Endothelial cell of umbilical vein (primary cell): Measurements from ENCODE around the gene CCDC93. TPM values are rescaled to one million over a fixed set of nuclear protein-coding genes. Genes with fewer than 3 reads are reported as not detected.

Experiments used
- BruUV-seq: library from RNA; stranded (reverse); fragments of 400-500 nt; replicated peaks from 2 replicates; lab custom pipeline; 2021; lab: Mats Ljungman, UMichigan
- CTCF ChIA-PET: fragments of 300-600, 350-600 bp; sonication (Branson Sonifier 250); formaldehyde crosslinking; loops from one replicate; lab custom pipeline; 2021; ENCODE audit warnings: antibody characterized with exemption, inconsistent platforms; lab: Charles Lee
- POLR2A ChIA-PET: fragments of 300-600, 350-600 bp; sonication (Branson Sonifier 250); formaldehyde crosslinking; loops from one replicate; lab custom pipeline; 2021; ENCODE audit warnings: antibody characterized with exemption, inconsistent platforms; lab: Charles Lee
- DNase-seq: peaks from one replicate; pipeline ENCODE4 v3.0.0-alpha.2; 2011; ENCODE audit warnings: low read depth, low spot score
- FAIRE-seq: peaks from 2 replicates; lab custom pipeline; 2011; peaks lifted over from hg19 to GRCh38; lab: Jason Lieb, UNC
- H2AFZ ChIP-seq: 2 replicates; pipeline ENCODE4 v1.6.0; 2012; ENCODE audit warnings: low read depth, low read length, control low read depth, inconsistent platforms
- H3K27ac ChIP-seq: 2 replicates; pipeline ENCODE4 v1.5.1; 2011; ENCODE audit warnings: low read depth, mild to moderate bottlenecking, control low read depth, low read length, moderate library complexity; ENCODE audit not compliant: insufficient read depth
- H3K27me3 ChIP-seq, 2 experiments: 2 replicates each; pipeline versions ENCODE4 v1.6.0 to v1.6.1; 2011; ENCODE audit warnings: low read length in 2 of 2, mixed read lengths in 1 of 2; ENCODE audit not compliant: control insufficient read depth in 2 of 2, insufficient read depth in 2 of 2
- H3K36me3 ChIP-seq, 2 experiments: 2 replicates in 1 of 2; 3 replicates in 1 of 2; pipeline ENCODE4 v1.5.1; 2011; ENCODE audit warnings: low read length in 2 of 2, mild to moderate bottlenecking in 1 of 2, moderate library complexity in 1 of 2; ENCODE audit not compliant: control insufficient read depth in 2 of 2, insufficient read depth in 2 of 2; ENCODE audit errors: extremely low read depth in 1 of 2
- H3K4me1 ChIP-seq: 3 replicates; pipeline ENCODE4 v1.5.1; 2011; ENCODE audit warnings: mild to moderate bottlenecking, low read length; ENCODE audit not compliant: control insufficient read depth, insufficient read depth; ENCODE audit errors: extremely low read depth
- H3K4me2 ChIP-seq: 2 replicates; pipeline ENCODE4 v1.6.1; 2011; ENCODE audit warnings: low read length, control low read depth, mixed read lengths; ENCODE audit not compliant: insufficient read depth
- H3K4me3 ChIP-seq, 3 experiments: fragments of 200-600 bp in 1 of 3; sonication (generic), shearing (Covaris generic) in 1 of 3; replicated peaks in 1 of 3; 2 replicates each; pipeline ENCODE4 v1.5.1; 2011 to 2016; ENCODE audit warnings: control low read depth in 3 of 3, low read length in 3 of 3, mild to moderate bottlenecking in 2 of 3, inconsistent platforms in 1 of 3, low read depth in 1 of 3, moderate library complexity in 1 of 3; ENCODE audit not compliant: insufficient read depth in 1 of 3
- H3K79me2 ChIP-seq: 2 replicates; pipeline ENCODE4 v1.6.0; 2012; ENCODE audit warnings: low read length, inconsistent platforms; ENCODE audit not compliant: control insufficient read depth, insufficient read depth
- H3K9ac ChIP-seq: replicated peaks from 2 replicates; pipeline ENCODE3; 2011; ENCODE audit warnings: low read length, control low read depth; ENCODE audit not compliant: insufficient read depth; ENCODE audit errors: extremely low read depth
- H3K9me1 ChIP-seq: replicated peaks from 3 replicates; pipeline ENCODE4 v1.6.0; 2011; ENCODE audit warnings: mild to moderate bottlenecking, low read length; ENCODE audit not compliant: control insufficient read depth, insufficient read depth; ENCODE audit errors: extremely low read depth
- H3K9me3 ChIP-seq: replicated peaks from 2 replicates; pipeline ENCODE4 v1.5.1; 2012; ENCODE audit warnings: low read length, inconsistent platforms; ENCODE audit not compliant: control insufficient read depth, insufficient read depth
- H4K20me1 ChIP-seq: replicated peaks from 2 replicates; pipeline ENCODE3; 2011; ENCODE audit warnings: mild to moderate bottlenecking, low read length; ENCODE audit not compliant: control insufficient read depth, insufficient read depth; ENCODE audit errors: extremely low read depth
- CTCF ChIP-seq, 2 donors: IDR thresholded peaks; 1 replicate in 1 of 2; 2 replicates in 1 of 2; pipeline ENCODE4 v1.5.1; 2011; ENCODE audit warnings: low read length in 2 of 2, mild to moderate bottlenecking in 2 of 2, moderate library complexity in 2 of 2, control low read depth in 1 of 2, inconsistent platforms in 1 of 2, low read depth in 1 of 2; ENCODE audit not compliant: insufficient read depth in 1 of 2; ENCODE audit errors: extremely low read depth in 1 of 2
- EZH2 ChIP-seq: IDR thresholded peaks from 2 replicates; pipeline ENCODE4 v1.6.1; 2012; ENCODE audit warnings: borderline replicate concordance, low read depth, mild to moderate bottlenecking, moderate library complexity, low read length, inconsistent platforms; ENCODE audit not compliant: severe bottlenecking
- FOS ChIP-seq: IDR thresholded peaks from 2 replicates; pipeline ENCODE4 v1.6.1; 2011; ENCODE audit warnings: mild to moderate bottlenecking, low read length, moderate library complexity, borderline replicate concordance; ENCODE audit not compliant: insufficient read depth
- GATA2 ChIP-seq: IDR thresholded peaks from 2 replicates; pipeline ENCODE4 v1.7.0; 2011; ENCODE audit warnings: low read depth, mild to moderate bottlenecking, moderate library complexity, mixed read lengths, low read length; ENCODE audit not compliant: insufficient read length, insufficient read depth
- JUN ChIP-seq: IDR thresholded peaks from 2 replicates; pipeline ENCODE4 v1.6.1; 2011; ENCODE audit warnings: borderline replicate concordance, low read depth; ENCODE audit not compliant: insufficient read length, insufficient read depth
- MAX ChIP-seq: IDR thresholded peaks from 2 replicates; pipeline ENCODE4 v1.6.1; 2011; ENCODE audit not compliant: insufficient read depth, insufficient read length
- MYC ChIP-seq: IDR thresholded peaks from one replicate; pipeline ENCODE4 v1.6.1; 2011; ENCODE audit warnings: mild to moderate bottlenecking, low read depth, low read length
- POLR2A ChIP-seq: IDR thresholded peaks from 2 replicates; pipeline ENCODE4 v1.6.1; 2012; ENCODE audit warnings: low read depth, mild to moderate bottlenecking, control low read depth, low read length
- POLR2AphosphoS5 ChIP-seq: IDR thresholded peaks from 2 replicates; pipeline ENCODE4 v1.6.1; 2012; ENCODE audit warnings: low read depth, mild to moderate bottlenecking, control low read depth, low read length, moderate library complexity; ENCODE audit not compliant: insufficient read depth
- dilution Hi-C: fragments of 300-500 bp; cut with MboI; formaldehyde crosslinking; loops from one replicate; pipeline ENCODE4 v1.15.0; 2019; ENCODE audit warnings: low sequenced_read_pairs; ENCODE audit not compliant: extremely low pct_ligation_motif_present
- intact Hi-C: fragments of 100-400 bp; cut with micrococcal nuclease; formaldehyde crosslinking; loops from one replicate; pipeline ENCODE4 v1.10.0; 2022
- polyA plus RNA-seq, 4 experiments: library from polyadenylated mRNA; depleted of rRNA in 3 of 4; stranded (reverse) in 3 of 4; unstranded in 1 of 4; fragments of >200 nt; gene quantifications; 2 replicates each; pipeline versions ENCODE4 v1.2.1 to v1.2.3, GENCODE V29; 2011 to 2012; ENCODE audit warnings: missing spikeins in 1 of 4
- total RNA-seq: library from RNA; stranded (reverse); gene quantifications from 2 replicates; pipeline ENCODE4 v1.2.3, GENCODE V29; 2021

The CCDC93 gene
- total and polyA plus RNA-seq, 2 donors (not counting 3 experiments of a cell fraction or from before 2014, with no cell fraction given): 13.8 to 35.1 TPM

- no peak for FAIRE-seq
- intact Hi-C loops: no loop called here
- CTCF ChIA-PET: no interaction called here
Observed at GRCh38 chr2:118044854-118045253, 31.0 kb upstream of the CCDC93 start.

More at GRCh38 chr2:118044854-118045253, 31.0 kb upstream of the CCDC93 start:
- H3K9ac ChIP-seq: no peak overlapping the region
- no peak overlapping the region for H3K27ac ChIP-seq
- H3K36me3 ChIP-seq: no peaks in the 10 kb centered on the region
- peaks cover 17% of the 10 kb centered on the region for H3K4me1 ChIP-seq
- no peaks in the 10 kb centered on the region for H3K9me3 ChIP-seq
- TF ChIP-seq GATA2 (no peak), MYC (no peak), JUN (no peak), MAX (no peak), POLR2A (no peak), FOS (no peak), CTCF (IDR thresholded peaks at IDR 0.05; ENCODE audit: extremely low read depth in 1 of 2, insufficient read depth in 1 of 2, low read depth in 1 of 2, low read length in 2 of 2) (no peak), EZH2 (no peak), POLR2AphosphoS5 (no peak)
- POLR2A ChIA-PET: no interaction called here
- no peaks in the 10 kb centered on the region for H4K20me1 ChIP-seq
- no TSS peak for BruUV-seq
- no peak overlapping the region for H2AFZ ChIP-seq
- H3K79me2 ChIP-seq: no peaks in the 10 kb centered on the region
- DNase-seq: no peak
- H3K4me2 ChIP-seq: no peak overlapping the region
- H3K9me1 ChIP-seq: no peaks in the 10 kb centered on the region
- dilution Hi-C loops: no loop called here
- H3K27me3 ChIP-seq: peaks cover 8 to 12% of the 10 kb centered on the region in 2 experiments
- no peak overlapping the region for H3K4me3 ChIP-seq
